Tibial artery (tissue), 4 donors: ENCODE results near the gene SIAH3.
A peak's percentile ranks its signal among the peaks of the same experiment; 100 is the strongest.

Experiments used
- DNase-seq, 2 donors: peaks; one replicate each; pipeline ENCODE4 v3.0.0-alpha.2; 2019
- H3K27ac ChIP-seq, 2 donors: fragments of 200-600 bp; sonication (generic) in 1 of 2; 1 replicate in 1 of 2; 2 replicates in 1 of 2; pipeline ENCODE4 v1.5.1; 2018 to 2019; ENCODE audit warnings: mild to moderate bottlenecking in 1 of 2
- H3K27me3 ChIP-seq, 2 donors: fragments of 200-600 bp; sonication (generic) in 1 of 2; one replicate each; pipeline versions ENCODE4 v1.5.1 to v1.6.0; 2016 to 2019
- H3K36me3 ChIP-seq, 3 donors: fragments of 200-600 bp; sonication (generic) in 2 of 3; one replicate each; pipeline ENCODE4 v1.5.1; 2016 to 2019; ENCODE audit warnings: mild to moderate bottlenecking in 2 of 3
- H3K4me1 ChIP-seq, 4 donors: fragments of 200-600 bp; sonication (generic) in 2 of 4; 1 replicate in 3 of 4; 2 replicates in 1 of 4; pipeline ENCODE4 v1.5.1; 2016 to 2019
- H3K4me3 ChIP-seq, 2 donors: fragments of 200-600 bp; sonication (generic) in 1 of 2; 1 replicate in 1 of 2; 2 replicates in 1 of 2; pipeline ENCODE4 v1.5.1; 2018 to 2019; ENCODE audit warnings: mild to moderate bottlenecking in 2 of 2
- H3K9me3 ChIP-seq, 3 donors: fragments of 200-600 bp; sonication (generic) in 1 of 3; one replicate each; pipeline ENCODE4 v1.5.1; 2016 to 2019
- CTCF ChIP-seq, 2 experiments: fragments of 200-600 bp in 1 of 2; fragments of 450-650 bp in 1 of 2; IDR thresholded peaks; one replicate each; pipeline ENCODE4 v1.5.1; 2017 to 2019; ENCODE audit warnings: antibody characterized with exemption in 2 of 2, mild to moderate bottlenecking in 1 of 2, moderate library complexity in 1 of 2
- intact Hi-C: fragments of 100-400 bp; cut with DNase I; formaldehyde crosslinking; loops from one replicate; pipeline ENCODE4 v1.15.0; 2023; ENCODE audit warnings: low total_unique reads

The SIAH3 gene

GRCh38 chr13:45811891-45812694 lies 39.5 kb downstream of the SIAH3 start:
- TF ChIP-seq CTCF (IDR thresholded peaks at IDR 0.05): no peak
- Histone ChIP-seq H3K9me3 (no peaks in the 10 kb centered on the region), H3K4me3 (no peak overlapping the region), H3K4me1 (no peaks in the 10 kb centered on the region), H3K27ac (no peak overlapping the region), H3K27me3 (peaks cover 0 to 4% of the 10 kb centered on the region in 2 donors), H3K36me3 (no peaks in the 10 kb centered on the region)
- no peak for DNase-seq
- intact Hi-C loops: no loop called here

DNA sequence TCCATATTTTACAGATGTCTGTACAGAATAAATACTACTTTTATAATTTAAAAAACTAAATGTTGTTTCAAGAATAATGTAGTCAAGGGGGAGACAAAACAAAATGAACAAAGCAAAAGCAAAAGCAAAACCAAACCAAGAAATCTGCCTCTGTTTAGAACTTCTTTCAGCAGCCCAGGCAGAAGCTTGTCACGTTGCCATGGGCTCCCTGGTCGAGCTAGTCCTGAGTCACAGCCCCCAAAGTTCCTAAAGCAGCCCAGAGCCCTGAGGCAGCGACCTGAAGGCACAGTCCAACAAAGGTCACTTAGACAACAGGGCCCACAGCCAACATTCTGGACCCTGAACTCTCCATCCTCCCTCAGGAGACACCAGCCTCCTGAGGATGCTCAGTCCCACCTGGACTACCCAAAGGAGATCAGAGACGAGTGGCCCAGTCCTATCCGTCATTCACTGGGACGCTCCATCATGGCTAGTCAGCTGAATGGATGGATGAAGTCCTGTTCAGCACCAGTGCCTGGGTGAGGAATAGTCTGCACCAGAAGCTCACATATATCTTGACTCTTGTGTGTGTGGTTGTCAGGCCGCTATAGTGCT lies 41.7 kb downstream of the SIAH3 start:
- DNase-seq: no peak
- Histone ChIP-seq H3K9me3 (no peaks in the 10 kb centered on the region), H3K4me3 (no peak overlapping the region), H3K4me1 (no peaks in the 10 kb centered on the region), H3K36me3 (no peaks in the 10 kb centered on the region), H3K27me3 (peaks cover 0 to 4% of the 10 kb centered on the region in 2 donors), H3K27ac (no peak overlapping the region)
- intact Hi-C loops: no loop called here
- TF ChIP-seq CTCF (IDR thresholded peaks at IDR 0.05): no peak

GRCh38 chr13:45808925-45809324 lies 42.6 kb downstream of the SIAH3 start:
- Histone ChIP-seq H3K36me3 (no peaks in the 10 kb centered on the region), H3K27ac (no peak overlapping the region), H3K4me3 (no peak overlapping the region), H3K27me3 (peaks cover 0 to 4% of the 10 kb centered on the region in 2 donors), H3K4me1 (no peaks in the 10 kb centered on the region), H3K9me3 (no peaks in the 10 kb centered on the region)
- TF ChIP-seq CTCF (IDR thresholded peaks at IDR 0.05): no peak
- intact Hi-C loops: no loop called here
- DNase-seq: no peak

- peak; percentile 15 to 31 for TF ChIP-seq CTCF (IDR thresholded peaks at IDR 0.05)
- Histone ChIP-seq H3K36me3 (no peaks in the 10 kb centered on the region), H3K4me1 (no peaks in the 10 kb centered on the region), H3K4me3 (no peak overlapping the region), H3K27ac (no peak overlapping the region), H3K27me3 (peaks cover 0 to 4% of the 10 kb centered on the region in 2 donors), H3K9me3 (no peaks in the 10 kb centered on the region)
- no peak for DNase-seq
- intact Hi-C loops: no loop called here
Measured at GRCh38 chr13:45807520-45808099, 43.9 kb downstream of the SIAH3 start.

DNA sequence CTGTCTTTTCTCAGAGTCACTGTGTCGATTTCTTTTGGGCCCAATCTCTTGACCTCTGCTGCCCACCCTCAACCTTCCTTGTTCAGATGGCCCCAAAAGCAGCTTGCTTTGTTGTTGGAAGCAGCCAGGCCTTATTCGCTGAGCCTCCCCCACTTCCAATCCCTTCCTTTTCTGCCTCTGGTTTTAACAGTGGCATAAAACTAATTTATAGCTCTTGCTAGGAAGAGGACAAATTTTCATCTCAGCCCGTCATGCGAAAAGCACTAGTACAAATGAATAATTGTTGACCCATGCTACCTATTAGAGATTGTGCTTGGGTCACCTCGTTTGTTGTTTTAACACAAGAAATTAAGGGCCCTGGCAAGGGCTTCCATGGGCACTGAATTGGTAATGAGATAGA lies 51.1 kb downstream of the SIAH3 start:
- Histone ChIP-seq H3K4me1 (no peaks in the 10 kb centered on the region), H3K4me3 (no peak overlapping the region), H3K27ac (no peak overlapping the region), H3K36me3 (no peaks in the 10 kb centered on the region), H3K9me3 (no peaks in the 10 kb centered on the region), H3K27me3 (peaks cover 0 to 2% of the 10 kb centered on the region in 2 donors)
- intact Hi-C loops: no loop called here
- TF ChIP-seq CTCF (IDR thresholded peaks at IDR 0.05): no peak
- no peak for DNase-seq
